ENCODE results near the gene CRELD2. TPM values are rescaled to one million over a fixed set of nuclear protein-coding genes. Genes with fewer than 3 reads are reported as not detected.

Gene CRELD2
- total and polyA plus RNA-seq, 2 of the 13 experiments (the other 11 are each of a cell fraction or from before 2014, with no cell fraction given): 17.2 to 44.7 TPM

- TF ChIP-seq PLRG1 (conservative IDR thresholded peaks at IDR 0.05) (no peak), ZNF674 (CRISPR knock-in tag; IDR thresholded peaks at IDR 0.05; ENCODE audit: low read depth) (no peak), SNAI1 (CRISPR knock-in tag; IDR thresholded peaks at IDR 0.05; ENCODE audit: borderline replicate concordance) (no peak), ZNF710 (CRISPR knock-in tag; IDR thresholded peaks at IDR 0.05; ENCODE audit: borderline replicate concordance) (no peak), IRF9 (CRISPR knock-in tag; IDR thresholded peaks at IDR 0.05; ENCODE audit: borderline replicate concordance) (no peak), ZNF570 (CRISPR knock-in tag; IDR thresholded peaks at IDR 0.05; ENCODE audit: borderline replicate concordance) (no peak), ARID4A (CRISPR knock-in tag; IDR thresholded peaks at IDR 0.05; ENCODE audit: borderline replicate concordance) (no peak), DBP (CRISPR knock-in tag; IDR thresholded peaks at IDR 0.05; ENCODE audit: not compliant biosample characterization) (no peak), NR2C2 (CRISPR knock-in tag; IDR thresholded peaks at IDR 0.05; ENCODE audit: borderline replicate concordance) (no peak), MIER2 (CRISPR knock-in tag; IDR thresholded peaks at IDR 0.05) (0 out of 2 replicates have a peak, but pooled peaks have one; percentile 40), HNF4G (IDR thresholded peaks at IDR 0.05; ENCODE audit: borderline replicate concordance, low read depth, low read length) (no peak), HNF4G (CRISPR knock-in tag; IDR thresholded peaks at IDR 0.05; ENCODE audit: borderline replicate concordance, low read depth) (no peak), ZNF772 (CRISPR knock-in tag; IDR thresholded peaks at IDR 0.05) (no peak), IRF2 (CRISPR knock-in tag; IDR thresholded peaks at IDR 0.05) (peak; percentile 59), ESRRA (CRISPR knock-in tag; IDR thresholded peaks at IDR 0.05; ENCODE audit: low read depth) (no peak), ZNF747 (CRISPR knock-in tag; IDR thresholded peaks at IDR 0.05; ENCODE audit: borderline replicate concordance) (no peak), SP1 (IDR thresholded peaks at IDR 0.05) (no peak), SP1 (CRISPR knock-in tag; IDR thresholded peaks at IDR 0.05) (peak; percentile 42; the same call in 1 of the 2 replicates), ZNF546 (CRISPR knock-in tag; conservative IDR thresholded peaks at IDR 0.05) (no peak), PCBP1 (IDR thresholded peaks at IDR 0.05; ENCODE audit: borderline replicate concordance, low read depth, low read length) (no peak), PAX8 (CRISPR knock-in tag; IDR thresholded peaks at IDR 0.05; ENCODE audit: borderline replicate concordance) (no peak), FOXM1 (CRISPR knock-in tag; IDR thresholded peaks at IDR 0.05) (no peak)
Measured at GRCh38 chr22:49930596-49931412, 12.4 kb downstream of the CRELD2 start (continued).

Measured in HepG2 (cell line).